Neutrophil (primary cell): ENCODE measurements around the gene PCDH18.

ENCODE experiments used
- H3K27ac ChIP-seq: fragments of 200-600 bp; sonication (generic); 2 replicates; pipeline ENCODE4 v1.5.1; 2016; ENCODE audit warnings: mild to moderate bottlenecking, moderate library complexity
- H3K27me3 ChIP-seq: fragments of 200-600 bp; sonication (generic); 2 replicates; pipeline ENCODE4 v1.6.0; 2016; ENCODE audit warnings: mild to moderate bottlenecking
- H3K36me3 ChIP-seq: fragments of 200-600 bp; sonication (generic); 2 replicates; pipeline ENCODE4 v1.5.1; 2017
- H3K4me1 ChIP-seq, 2 experiments: fragments of 200-600 bp in 1 of 2; sonication (generic) in 1 of 2; 1 replicate in 1 of 2; 2 replicates in 1 of 2; pipeline versions ENCODE4 v1.5.1 to v1.6.1; 2013 to 2016; ENCODE audit warnings: low read depth in 1 of 2, low read length in 1 of 2, mild to moderate bottlenecking in 1 of 2, moderate library complexity in 1 of 2; ENCODE audit not compliant: control insufficient read depth in 1 of 2, insufficient read depth in 1 of 2
- H3K4me3 ChIP-seq, 2 experiments: fragments of 200-600 bp in 1 of 2; sonication (generic) in 1 of 2; 1 replicate in 1 of 2; 2 replicates in 1 of 2; pipeline ENCODE4 v1.5.1; 2013 to 2016; ENCODE audit warnings: low read depth in 1 of 2, low read length in 1 of 2, mild to moderate bottlenecking in 1 of 2, moderate library complexity in 1 of 2
- H3K9me3 ChIP-seq: fragments of 200-600 bp; sonication (generic); 2 replicates; pipeline ENCODE4 v1.5.1; 2016
- CTCF ChIP-seq: fragments of 200-600 bp; sonication (generic); IDR thresholded peaks from 2 replicates; pipeline ENCODE4 v1.5.1; 2016; ENCODE audit warnings: antibody characterized with exemption

The PCDH18 gene

GRCh38 chr4:137558951-137559350 is 26.7 kb upstream of the PCDH18 start:
- H3K27ac ChIP-seq: no peak overlapping the region
- H3K4me3 ChIP-seq: no peak overlapping the region
- H3K36me3 ChIP-seq: no peaks in the 10 kb centered on the region
- H3K27me3 ChIP-seq: no peaks in the 10 kb centered on the region
- no peaks in the 10 kb centered on the region for H3K4me1 ChIP-seq
- no peaks in the 10 kb centered on the region for H3K9me3 ChIP-seq
- no peak for TF ChIP-seq CTCF

DNA sequence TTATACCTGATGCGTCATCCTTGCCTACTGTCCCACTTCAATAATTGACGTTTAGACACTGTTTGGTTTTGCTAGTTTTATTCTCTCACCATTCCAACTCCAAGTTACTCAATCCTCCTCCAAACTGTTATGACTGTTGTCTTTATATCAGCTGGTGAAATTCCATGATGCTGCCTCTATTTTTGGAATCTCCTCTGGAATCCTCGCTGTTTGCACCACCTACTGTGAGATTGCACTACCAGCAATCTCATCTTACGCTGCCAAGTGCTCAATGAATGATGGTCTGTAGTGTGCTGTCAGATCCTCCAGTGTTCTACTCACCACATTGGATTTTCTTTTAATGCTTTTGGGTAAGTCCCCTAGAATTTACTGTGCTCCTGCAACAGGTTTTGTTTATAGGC is 13.2 kb upstream of the PCDH18 start:
- no peak for TF ChIP-seq CTCF
- no peak overlapping the region for H3K27ac ChIP-seq

DNA sequence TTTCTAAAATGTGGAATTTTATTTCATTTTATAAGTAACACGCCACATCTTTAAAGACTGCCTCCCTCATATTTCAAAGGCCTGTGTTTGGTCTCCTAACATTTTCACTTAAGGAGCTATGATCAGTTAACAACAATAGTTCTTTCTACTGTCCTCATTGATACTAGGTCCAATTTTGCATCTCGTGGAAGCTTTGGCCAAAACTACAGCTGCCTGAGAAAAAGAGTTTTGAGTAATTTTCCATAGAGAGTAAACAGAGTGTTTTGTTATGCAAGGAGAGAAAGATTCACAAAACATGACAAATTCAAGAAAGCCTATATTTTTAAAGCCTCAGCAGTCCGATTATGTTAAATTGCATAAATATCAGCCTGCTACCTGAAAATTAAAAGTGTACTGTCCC is 11.4 kb upstream of the PCDH18 start:
- Histone ChIP-seq H3K4me1 (no peaks in the 10 kb centered on the region), H3K27ac (no peak overlapping the region), H3K27me3 (no peaks in the 10 kb centered on the region), H3K36me3 (no peaks in the 10 kb centered on the region), H3K9me3 (no peaks in the 10 kb centered on the region), H3K4me3 (no peak overlapping the region)
- TF ChIP-seq CTCF: no peak

More for the DNA sequence above, 13.2 kb upstream of the PCDH18 start:
- no peaks in the 10 kb centered on the region for H3K27me3 ChIP-seq
- H3K4me3 ChIP-seq: no peak overlapping the region
- no peaks in the 10 kb centered on the region for H3K36me3 ChIP-seq
- no peaks in the 10 kb centered on the region for H3K9me3 ChIP-seq
- no peaks in the 10 kb centered on the region for H3K4me1 ChIP-seq

DNA sequence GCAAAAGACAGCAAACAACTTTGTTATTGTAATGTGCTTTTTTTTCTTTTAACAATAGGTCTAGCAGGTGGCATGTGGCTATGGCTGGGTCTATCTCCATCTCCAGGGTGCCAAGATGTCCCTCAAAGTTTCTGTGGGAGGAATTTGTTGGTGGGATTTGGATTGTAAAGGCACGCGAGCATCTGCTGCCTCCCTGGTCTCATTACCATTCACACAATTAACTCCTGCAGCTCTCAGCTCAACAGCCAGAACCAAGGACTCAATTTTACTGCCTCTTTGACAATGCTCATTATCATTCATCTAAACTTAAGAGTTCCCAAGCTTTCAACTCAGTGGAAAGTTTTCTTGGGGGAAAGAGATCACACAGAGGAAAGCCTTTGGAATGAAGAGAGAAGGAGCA is 10.9 kb upstream of the PCDH18 start:
- no peaks in the 10 kb centered on the region for H3K4me1 ChIP-seq
- H3K36me3 ChIP-seq: no peaks in the 10 kb centered on the region
- no peak overlapping the region for H3K4me3 ChIP-seq
- H3K9me3 ChIP-seq: no peaks in the 10 kb centered on the region
- no peaks in the 10 kb centered on the region for H3K27me3 ChIP-seq
- H3K27ac ChIP-seq: no peak overlapping the region
- TF ChIP-seq CTCF: no peak

DNA sequence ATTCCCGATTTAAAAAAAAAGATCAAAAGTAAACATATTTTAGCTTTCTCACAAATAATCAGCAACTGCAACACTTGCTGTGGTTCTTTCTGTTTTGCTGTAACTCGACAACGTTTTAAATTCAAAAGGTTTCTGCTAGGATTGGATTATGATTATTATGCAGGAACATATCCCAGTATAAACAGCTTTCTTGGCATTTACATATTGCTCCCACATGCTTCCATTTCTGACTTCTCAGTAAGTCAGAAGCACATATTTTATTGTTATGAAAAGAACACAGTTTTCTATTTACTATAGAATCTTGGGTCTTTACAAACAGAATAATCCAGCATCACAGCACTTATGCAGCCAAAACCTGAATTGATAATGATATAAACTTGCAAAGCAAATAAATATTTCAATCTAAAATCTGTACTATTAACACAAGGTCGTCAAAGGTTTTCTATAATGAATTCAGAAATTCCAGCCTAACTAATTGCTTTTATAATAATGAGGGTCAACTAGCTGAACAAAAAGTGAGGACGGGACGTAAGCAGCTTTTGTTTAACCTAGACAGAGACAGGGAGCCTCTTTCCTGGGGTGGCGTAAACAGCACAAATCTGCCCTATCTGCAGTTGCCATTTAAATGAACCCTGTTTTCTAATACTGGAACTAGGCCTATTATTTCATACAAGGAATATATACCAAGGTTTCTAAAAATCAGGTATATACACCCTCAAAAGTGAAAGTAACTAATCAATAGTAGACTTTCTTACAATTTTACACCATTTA is 9.8 kb upstream of the PCDH18 start:
- H3K27ac ChIP-seq: no peak overlapping the region
- H3K4me3 ChIP-seq: no peak overlapping the region
- H3K9me3 ChIP-seq: no peaks in the 10 kb centered on the region
- TF ChIP-seq CTCF: no peak
- no peaks in the 10 kb centered on the region for H3K4me1 ChIP-seq
- no peaks in the 10 kb centered on the region for H3K27me3 ChIP-seq
- no peaks in the 10 kb centered on the region for H3K36me3 ChIP-seq
